ENCODE data around the gene TAGLN2.

Gene TAGLN2

DNA sequence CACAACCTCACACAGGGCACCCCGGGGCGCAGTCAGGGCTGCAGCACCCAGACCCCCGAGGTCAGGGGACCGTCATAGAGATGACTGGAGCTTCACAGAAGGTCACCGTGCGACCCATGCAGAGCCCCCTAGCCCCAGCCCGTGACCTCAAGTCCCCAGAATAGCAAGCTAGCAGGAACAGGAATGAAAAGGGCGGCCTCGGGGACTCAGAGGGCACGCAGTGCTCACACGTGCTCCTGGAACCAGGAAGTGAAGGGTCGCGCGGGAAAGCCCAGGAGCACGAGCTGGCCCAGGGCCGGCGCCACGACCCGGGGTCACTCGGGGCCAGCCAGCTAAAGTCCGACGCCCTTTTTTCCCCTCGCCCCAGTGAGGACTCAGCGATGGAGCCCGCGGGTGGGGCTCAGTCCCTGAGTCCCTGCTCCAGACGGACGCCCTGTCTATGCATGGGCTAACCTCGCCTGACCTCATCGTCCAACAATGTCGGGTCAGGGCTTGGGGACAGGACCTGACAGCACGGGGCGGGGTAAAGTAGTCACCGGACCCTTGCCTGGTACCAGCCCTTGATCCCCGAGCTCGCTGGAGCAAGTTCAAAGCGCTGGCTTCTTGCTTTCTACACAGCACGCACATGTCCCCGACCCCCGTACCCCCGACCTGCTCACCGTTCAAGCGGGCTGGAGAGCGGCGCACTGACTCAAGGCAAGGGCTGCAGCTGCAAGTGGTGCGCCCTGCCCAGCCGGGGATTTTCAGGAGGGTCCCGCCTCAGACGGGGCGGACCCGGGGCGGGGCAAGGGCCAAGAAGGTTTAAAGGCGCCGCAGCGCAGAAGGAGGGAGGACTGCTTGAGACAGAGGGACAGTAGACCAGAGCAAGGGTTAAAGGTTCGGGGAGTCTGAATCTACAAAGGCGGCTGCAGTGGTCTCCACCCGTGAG lies at the start of gene TAGLN2:
TSS of gene TAGLN2 (minus strand) at position 717 of the 928 bp plus-strand sequence. CDS start 4,998 bp downstream, outside the sequence.
- DNase-seq = peak; percentile 89

DNA sequence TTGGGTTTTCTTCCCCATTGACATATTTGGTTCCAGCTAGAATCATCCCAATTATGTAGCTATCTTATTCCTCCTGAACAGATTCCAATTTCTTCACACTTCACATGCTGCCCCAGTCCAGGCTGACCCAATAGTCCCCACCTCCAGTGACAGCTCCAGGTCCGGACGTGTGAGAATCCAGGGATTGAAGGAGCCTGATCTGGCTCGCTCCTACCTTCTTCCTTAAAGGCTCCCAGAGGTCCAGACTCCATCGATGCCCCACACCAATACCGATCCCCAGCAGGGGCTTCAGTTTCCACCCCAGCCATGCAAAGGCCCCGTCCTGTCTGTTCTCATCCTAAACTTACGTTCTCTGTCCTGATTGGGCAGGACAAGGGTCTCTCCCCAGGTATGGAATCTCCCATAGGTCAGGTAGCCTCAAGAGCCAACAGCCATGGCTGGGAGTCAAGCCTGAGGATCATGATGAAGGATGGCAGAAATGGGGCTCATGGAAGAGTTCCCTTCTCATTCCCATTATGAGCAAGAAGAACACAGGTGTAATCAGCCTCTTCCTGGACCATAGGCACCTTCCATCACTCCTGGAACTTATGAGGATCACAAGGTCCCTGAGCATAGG lies 49.2 kb upstream of the TAGLN2 start:
- no peak for DNase-seq

- no peak for DNase-seq
Observed at GRCh38 chr1:159973350-159973940, 48.1 kb upstream of the TAGLN2 start.

DNA sequence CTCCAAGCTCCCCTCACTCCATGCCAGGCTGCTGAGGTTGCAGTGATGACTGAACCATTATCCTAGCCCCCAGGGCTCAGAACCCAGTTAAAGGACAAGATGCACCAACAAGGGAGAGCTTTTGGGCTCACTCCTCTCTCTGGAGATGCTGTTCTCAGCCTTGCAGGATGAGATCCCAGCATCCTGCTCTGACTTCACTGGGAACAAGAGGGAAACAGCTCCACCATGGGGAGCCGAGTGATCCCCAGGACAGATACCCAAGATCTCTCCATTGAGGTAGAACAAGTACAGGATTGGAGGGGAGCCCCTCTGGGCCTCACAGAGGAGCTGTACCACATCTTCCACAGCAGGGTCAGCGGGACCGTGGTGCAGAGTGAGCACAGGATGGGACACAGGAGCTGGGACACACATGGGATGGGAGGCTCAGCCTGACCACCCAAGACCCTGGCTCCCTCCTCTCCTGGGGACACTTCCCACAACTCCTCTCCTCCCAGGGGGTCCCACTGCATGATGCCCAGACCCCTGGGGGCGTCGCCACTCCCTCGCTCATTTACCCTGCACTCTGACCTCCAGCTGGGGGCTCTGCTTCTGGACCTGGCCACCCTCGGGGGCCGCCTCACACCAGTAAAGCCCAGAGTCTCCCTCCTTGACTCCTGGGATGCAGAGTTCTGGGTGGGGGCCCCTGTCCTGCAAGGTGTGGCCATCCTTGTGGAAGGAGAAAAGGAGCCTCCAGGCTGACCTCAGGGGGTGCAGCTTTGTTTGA lies 47.3 kb upstream of the TAGLN2 start:
- no peak for DNase-seq

DNA sequence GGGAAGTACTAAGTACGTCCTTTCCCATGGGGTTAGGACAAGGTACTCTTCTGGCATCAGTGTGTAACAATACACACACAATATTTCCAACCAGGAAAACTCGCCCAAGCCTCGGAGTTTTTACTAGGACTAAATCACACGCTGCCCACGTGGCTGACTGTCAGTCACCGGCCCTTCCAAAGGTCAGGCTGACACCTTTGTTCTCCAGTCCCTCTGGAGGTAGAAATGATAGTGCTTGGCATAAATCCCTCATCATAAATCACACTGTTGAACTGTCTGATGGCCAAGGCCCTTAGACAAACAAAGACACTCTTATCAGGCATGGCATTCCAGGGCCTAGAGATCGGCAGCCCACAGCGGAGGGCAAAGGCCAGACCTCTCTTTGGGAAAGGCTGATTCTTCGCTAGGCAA lies 45.6 kb upstream of the TAGLN2 start:
- no peak for DNase-seq

- DNase-seq = no peak
Observed at GRCh38 chr1:159968901-159969300, 43.6 kb upstream of the TAGLN2 start.

DNA sequence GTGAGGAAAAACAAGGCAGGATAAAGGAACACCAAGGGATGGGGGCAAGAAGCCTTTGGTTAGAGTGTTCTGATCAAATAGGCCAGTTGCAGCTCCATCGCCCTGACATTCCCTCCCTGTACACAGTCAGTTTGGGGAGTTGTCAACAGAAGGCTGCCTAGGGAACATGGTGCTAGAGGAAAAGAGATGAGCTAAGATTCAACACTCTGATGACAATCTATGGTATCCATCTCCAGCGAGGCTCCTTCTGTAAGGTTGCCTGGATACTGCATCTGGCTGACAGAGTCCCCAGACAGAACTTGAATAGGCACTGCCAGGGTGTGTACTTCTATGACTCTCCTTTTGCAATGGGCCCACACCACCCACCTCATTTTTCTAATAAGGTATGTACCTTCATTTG lies 40.0 kb upstream of the TAGLN2 start:
- DNase-seq = no peak

- DNase-seq = no peak
Observed at GRCh38 chr1:159964144-159964543, 38.8 kb upstream of the TAGLN2 start.

- no peak for DNase-seq
Observed at GRCh38 chr1:159962176-159962575, 36.9 kb upstream of the TAGLN2 start.

- DNase-seq = no peak
Observed at GRCh38 chr1:159961636-159962035, 36.3 kb upstream of the TAGLN2 start.

DNA sequence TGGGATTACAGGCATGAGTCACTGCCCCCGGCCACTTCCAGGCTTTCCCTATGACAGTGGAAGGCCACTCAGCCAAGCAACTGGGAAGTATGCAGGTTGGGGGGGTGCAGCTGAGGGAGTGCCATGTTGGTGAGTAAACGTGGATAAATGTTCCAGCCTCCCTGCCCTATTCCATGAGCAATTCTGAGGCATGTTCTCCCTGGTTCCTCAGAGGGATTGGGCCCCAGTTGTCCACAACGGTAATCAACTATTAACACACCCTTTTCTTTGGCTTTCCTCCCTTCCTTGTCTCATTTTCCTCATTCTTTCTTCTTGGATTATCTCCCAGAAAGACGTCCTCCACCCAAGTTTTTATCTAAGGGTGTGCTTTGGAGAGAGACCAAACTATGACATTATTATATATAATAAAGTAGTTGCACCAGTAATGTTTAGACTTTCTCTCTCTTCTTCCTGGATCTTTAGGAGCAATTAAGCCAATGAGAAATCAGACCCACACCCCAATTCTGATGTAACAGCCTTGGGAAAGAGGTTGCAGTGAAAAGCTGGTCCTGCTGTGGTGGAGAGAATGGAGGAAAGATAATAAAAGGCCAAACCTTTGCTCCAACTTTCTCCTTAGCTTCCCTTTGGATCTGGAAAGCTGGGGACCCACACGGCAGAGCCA lies 35.5 kb upstream of the TAGLN2 start:
- peak; percentile 90 for DNase-seq

DNA sequence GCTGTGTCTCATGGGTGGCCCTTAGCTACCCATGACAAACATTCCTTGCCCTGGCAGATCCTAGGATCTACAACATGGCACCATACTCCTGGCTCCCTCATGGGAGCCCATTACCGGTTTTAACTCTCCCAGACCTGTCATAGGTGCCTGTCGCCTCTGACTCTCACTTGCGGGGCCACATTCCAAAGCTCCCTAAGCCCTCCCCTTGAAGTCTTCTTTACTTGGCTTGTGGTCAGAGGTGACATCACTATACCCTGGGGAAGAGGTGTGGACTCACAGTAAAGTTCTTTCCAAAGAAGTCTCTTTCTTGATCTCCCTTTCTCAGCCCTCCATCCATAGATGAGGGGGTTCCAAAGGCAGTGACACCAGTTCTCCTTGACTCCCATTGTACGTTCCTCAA lies 34.1 kb upstream of the TAGLN2 start:
- DNase-seq = peak; percentile 32

DNA sequence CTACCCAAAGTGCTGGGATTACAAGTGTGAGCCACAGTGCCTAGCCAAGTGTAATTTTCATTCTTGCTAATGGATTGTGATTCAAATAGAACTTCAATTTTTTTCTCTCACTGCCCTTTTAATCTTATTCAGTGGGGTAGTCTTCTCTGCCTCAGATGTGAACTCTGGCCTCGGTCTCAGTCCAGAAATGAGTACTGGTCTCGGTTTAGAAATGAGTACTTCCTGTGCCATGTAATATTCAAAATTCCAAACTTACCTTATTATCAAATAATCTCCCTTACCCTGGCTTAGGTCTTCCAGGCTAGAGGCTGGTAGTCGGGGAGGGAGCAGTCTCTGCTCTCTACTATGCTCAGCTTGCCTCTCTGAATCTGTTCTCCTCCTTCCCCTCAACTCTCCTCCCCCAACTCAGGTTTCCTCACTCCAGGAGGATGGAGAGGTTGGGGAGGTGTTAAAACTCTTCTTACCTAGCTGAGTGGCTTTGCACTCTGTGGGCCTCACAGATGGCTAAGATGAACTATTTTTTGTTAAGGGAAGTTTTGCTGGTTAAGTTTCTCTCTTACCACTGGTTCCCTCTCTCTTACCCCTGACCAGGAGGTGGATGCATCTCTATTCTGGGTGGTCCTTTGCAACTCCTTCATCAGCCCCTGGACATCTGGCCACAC lies 33.5 kb upstream of the TAGLN2 start:
- DNase-seq = no peak

GRCh38 chr1:159957824-159958268 lies 32.5 kb upstream of the TAGLN2 start:
- no peak for DNase-seq

GRCh38 chr1:159955456-159955855 lies 30.1 kb upstream of the TAGLN2 start:
- DNase-seq = no peak

DNA sequence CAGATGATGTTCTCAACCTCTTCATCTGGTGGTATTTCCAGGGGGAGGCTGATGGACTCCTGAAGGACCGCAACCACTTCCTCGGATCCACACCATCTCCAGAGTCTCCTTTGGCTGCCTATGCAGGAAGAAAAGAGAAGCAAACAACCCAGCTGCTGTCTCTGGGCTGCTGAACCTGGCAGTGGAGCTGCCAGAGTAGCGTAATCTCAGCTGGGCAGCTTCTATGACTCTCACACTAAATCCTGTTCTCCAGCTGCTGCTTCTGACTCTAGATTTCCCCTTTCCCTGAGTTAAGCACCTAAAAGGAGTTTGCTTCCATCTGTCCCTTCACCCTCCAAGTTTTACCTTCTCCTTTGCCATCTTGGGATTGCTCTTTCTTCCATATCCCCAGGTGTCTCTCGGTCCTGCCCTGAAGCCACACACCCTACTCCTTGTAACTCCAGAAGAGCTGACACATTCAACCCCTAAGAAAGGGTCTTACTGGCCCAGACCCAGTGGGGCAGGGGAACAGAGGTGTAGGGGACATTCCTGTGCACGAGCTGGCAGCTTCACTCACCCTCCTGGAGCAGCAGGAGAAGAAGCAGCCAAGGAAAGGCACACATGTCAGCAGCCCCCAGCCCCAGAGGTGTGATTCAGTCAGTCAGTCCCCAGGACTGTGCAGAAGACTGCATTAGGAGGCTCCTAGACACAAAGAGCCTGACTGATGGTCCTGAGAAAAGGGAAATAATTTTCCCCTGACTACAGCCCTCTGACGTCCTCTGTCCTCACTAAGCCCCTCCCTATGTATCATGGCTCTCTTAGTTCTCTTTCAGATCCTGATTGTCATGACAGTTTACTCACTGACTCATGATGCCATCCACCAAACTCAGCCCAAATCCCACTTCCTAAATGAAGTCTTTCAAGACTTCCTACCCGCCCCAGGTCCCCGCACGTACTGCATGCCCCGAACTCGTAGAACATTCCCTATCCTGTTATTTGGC lies 28.5 kb upstream of the TAGLN2 start, which contains the start of gene SLAMF9:
TSS of gene SLAMF9 (minus strand) at position 702 of the 980 bp plus-strand sequence. CDS start at position 602, 100 bp downstream.
- peak; percentile 53 for DNase-seq

DNA sequence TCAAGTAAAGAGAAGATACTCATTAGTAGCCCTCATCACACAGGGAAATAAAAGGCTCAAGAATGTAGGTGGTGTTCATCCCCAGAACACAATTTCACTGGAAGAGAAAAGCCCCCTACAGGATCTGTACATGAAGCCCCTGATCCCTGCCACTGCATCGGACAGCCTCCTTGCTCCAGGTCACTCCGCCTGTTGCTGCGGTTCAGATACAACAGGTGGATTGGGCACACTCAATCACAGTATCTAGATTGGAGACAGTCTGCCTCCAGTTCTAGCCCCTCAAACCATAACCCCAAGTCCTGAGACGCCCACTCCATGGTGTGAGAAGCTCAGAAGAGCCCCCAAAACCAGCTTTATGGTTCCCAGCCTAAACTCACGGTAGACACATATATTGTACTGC lies 27.6 kb upstream of the TAGLN2 start:
- no peak for DNase-seq

- DNase-seq = no peak
Observed at GRCh38 chr1:159951551-159951950, 26.2 kb upstream of the TAGLN2 start.

GRCh38 chr1:159951016-159951415 lies 25.7 kb upstream of the TAGLN2 start:
- no peak for DNase-seq

DNA sequence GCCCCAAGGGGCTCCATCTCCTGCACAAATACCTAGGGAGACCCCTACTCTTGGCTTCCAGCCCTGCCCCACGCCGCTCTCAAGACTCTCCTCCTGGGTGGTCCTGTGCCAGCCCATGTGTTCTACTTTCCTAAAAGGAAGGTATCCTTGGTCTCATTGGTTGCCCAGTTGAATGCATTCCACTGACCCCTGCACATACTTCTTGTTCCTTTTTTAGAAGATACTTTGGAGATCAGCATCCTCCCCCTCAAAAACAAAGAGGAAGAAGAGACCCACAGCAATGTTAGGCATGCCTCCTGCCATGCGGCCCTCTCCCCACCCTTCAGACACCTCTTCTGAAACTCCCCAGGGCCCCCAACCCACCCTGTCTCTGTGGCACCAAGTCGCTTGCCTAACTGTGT lies 24.7 kb upstream of the TAGLN2 start:
- no peak for DNase-seq
